HCT116 (cell line): ENCODE results near the gene AGPAT3. TPM values are rescaled to one million over a fixed set of nuclear protein-coding genes. Genes with fewer than 3 reads are reported as not detected.

Experiments used
- ATAC-seq: fragments of 200-7000 bp; cut with Tn5 transposase; 2 replicates; pipeline ENCODE4 v1.9.1; 2020; ENCODE audit warnings: mild to moderate bottlenecking, moderate library complexity
- BruUV-seq: library from RNA; stranded (reverse); fragments of 400-500 nt; replicated peaks from 2 replicates; lab custom pipeline; 2021; lab: Mats Ljungman, UMichigan
- CTCF ChIA-PET: fragments of 300-600 bp; sonication (Branson Sonifier 250); formaldehyde crosslinking; loops from one replicate; lab custom pipeline; 2021; ENCODE audit warnings: antibody characterized with exemption; lab: Charles Lee
- POLR2A ChIA-PET: fragments of 300-600, 350-600 bp; sonication (Branson Sonifier 250); formaldehyde crosslinking; loops from one replicate; lab custom pipeline; 2021; ENCODE audit warnings: antibody characterized with exemption; lab: Charles Lee
- RAD21 ChIA-PET, 2 experiments: fragments of 300-600 bp; sonication (Branson Sonifier 250); formaldehyde crosslinking; loops; one replicate each; lab custom pipeline; 2023; ENCODE audit warnings: low total read pairs in 2 of 2; ENCODE audit not compliant: uncharacterized antibody in 2 of 2, unreplicated experiment in 2 of 2, low non-redundant PET in 1 of 2; lab: Charles Lee
- DNase-seq: peaks from one replicate; pipeline ENCODE4 v3.0.0-alpha.2; 2010; ENCODE audit warnings: low read depth, low spot score
- H2AFZ ChIP-seq: fragments of 200-600 bp; shearing (Covaris generic), sonication (generic); 2 replicates; pipeline ENCODE4 v1.6.1; 2017; ENCODE audit warnings: low read depth, mixed run types, mixed read lengths, antibody characterized with exemption, low read length; ENCODE audit not compliant: poor library complexity, severe bottlenecking
- H3K27ac ChIP-seq: 2 replicates; pipeline ENCODE4 v1.5.1; 2012; ENCODE audit warnings: low read depth, low read length
- H3K27me3 ChIP-seq: fragments of 200-600 bp; sonication (generic); 2 replicates; pipeline ENCODE4 v1.6.1; 2016; ENCODE audit warnings: mixed run types, low read length, mixed read lengths; ENCODE audit not compliant: insufficient read depth
- H3K36me3 ChIP-seq, 2 experiments: fragments of 200-500 bp in 1 of 2; fragments of 200-600 bp in 1 of 2; sonication (Bioruptor generic) in 1 of 2; sonication (generic) in 1 of 2; 2 replicates each; pipeline versions ENCODE4 v1.5.1 to v1.6.1; 2014 to 2016; ENCODE audit warnings: low read length in 2 of 2, inconsistent platforms in 1 of 2, mixed read lengths in 1 of 2, mixed run types in 1 of 2; ENCODE audit not compliant: insufficient read depth in 2 of 2, control insufficient read depth in 1 of 2
- H3K4me1 ChIP-seq, 2 experiments: fragments of 200-600 bp in 1 of 2; sonication (generic) in 1 of 2; 2 replicates each; pipeline versions ENCODE4 v1.5.1 to v1.6.1; 2012 to 2017; ENCODE audit warnings: low read length in 2 of 2, inconsistent platforms in 1 of 2, mild to moderate bottlenecking in 1 of 2, mixed read lengths in 1 of 2, mixed run types in 1 of 2, moderate library complexity in 1 of 2; ENCODE audit not compliant: insufficient read depth in 2 of 2, control insufficient read depth in 1 of 2
- H3K4me2 ChIP-seq: fragments of 200-600 bp; sonication (generic); 2 replicates; pipeline ENCODE4 v1.6.1; 2017; ENCODE audit warnings: mixed run types, low read length, mixed read lengths
- H3K4me3 ChIP-seq, 2 experiments: fragments of 200-600 bp in 1 of 2; sonication (generic) in 1 of 2; replicated peaks in 1 of 2; 2 replicates each; pipeline ENCODE4 v1.5.1; 2011 to 2016; ENCODE audit warnings: low read length in 2 of 2, control low read depth in 1 of 2, low read depth in 1 of 2, mild to moderate bottlenecking in 1 of 2, mixed read lengths in 1 of 2, mixed run types in 1 of 2
- H3K79me2 ChIP-seq: fragments of 200-600 bp; sonication (generic); 2 replicates; pipeline ENCODE4 v1.6.1; 2017; ENCODE audit warnings: mild to moderate bottlenecking, mixed run types, low read length, moderate library complexity, mixed read lengths; ENCODE audit not compliant: insufficient read depth
- H3K9ac ChIP-seq: fragments of 200-600 bp; sonication (generic); 2 replicates; pipeline ENCODE4 v1.6.1; 2016; ENCODE audit warnings: low read length, mixed read lengths
- H3K9me2 ChIP-seq: fragments of 200-600 bp; sonication (generic), shearing (Covaris generic); 2 replicates; pipeline ENCODE4 v1.6.1; 2017; ENCODE audit warnings: mixed run types, mild to moderate bottlenecking, moderate library complexity; ENCODE audit not compliant: insufficient read depth
- H3K9me3 ChIP-seq, 2 experiments: fragments of 200-500 bp in 1 of 2; fragments of 200-600 bp in 1 of 2; sonication (Bioruptor generic) in 1 of 2; sonication (generic) in 1 of 2; 2 replicates each; pipeline ENCODE4 v1.6.1; 2014 to 2017; ENCODE audit warnings: low read length in 2 of 2, mixed read lengths in 2 of 2, inconsistent platforms in 1 of 2, low read depth in 1 of 2, mild to moderate bottlenecking in 1 of 2, mixed run types in 1 of 2, moderate library complexity in 1 of 2; ENCODE audit not compliant: control insufficient read depth in 1 of 2, insufficient read depth in 1 of 2
- H4K20me1 ChIP-seq: fragments of 200-600 bp; sonication (generic), shearing (Covaris generic); 2 replicates; pipeline ENCODE4 v1.6.1; 2017; ENCODE audit warnings: mixed run types, mild to moderate bottlenecking, moderate library complexity; ENCODE audit not compliant: insufficient read depth
- CBX3 ChIP-seq: IDR thresholded peaks from 2 replicates; pipeline ENCODE4 v1.6.1; 2012; ENCODE audit warnings: low read depth
- EGR1 ChIP-seq: IDR thresholded peaks from 2 replicates; pipeline ENCODE4 v1.6.1; 2012; ENCODE audit warnings: low read depth
- EZH2phosphoT487 ChIP-seq: fragments of 200-600 bp; IDR thresholded peaks from 2 replicates; pipeline ENCODE4 v1.6.1; 2018; ENCODE audit warnings: antibody characterized with exemption, borderline replicate concordance
- FOSL1 ChIP-seq: IDR thresholded peaks from 2 replicates; pipeline ENCODE4 v1.6.1; 2012; ENCODE audit warnings: low read depth
- JUND ChIP-seq: IDR thresholded peaks from 2 replicates; pipeline ENCODE4 v1.6.1; 2012
- POLR2AphosphoS5 ChIP-seq: IDR thresholded peaks from 2 replicates; pipeline ENCODE4 v1.6.1; 2011; ENCODE audit warnings: mild to moderate bottlenecking, low read depth, low read length, moderate library complexity
- RAD21 ChIP-seq: IDR thresholded peaks from 2 replicates; pipeline ENCODE4 v1.6.1; 2012; ENCODE audit warnings: low read depth, mild to moderate bottlenecking
- SIN3A ChIP-seq: IDR thresholded peaks from 2 replicates; pipeline ENCODE4 v1.6.1; 2012; ENCODE audit warnings: low read depth
- SP1 ChIP-seq: IDR thresholded peaks from 2 replicates; pipeline ENCODE4 v1.6.1; 2012; ENCODE audit warnings: low read depth
- SRF ChIP-seq: IDR thresholded peaks from 2 replicates; pipeline ENCODE4 v1.6.1; 2012; ENCODE audit warnings: low read depth
- TCF7L2 ChIP-seq: IDR thresholded peaks from 2 replicates; pipeline ENCODE4 v1.7.0; 2011; ENCODE audit warnings: borderline replicate concordance, inconsistent platforms; ENCODE audit not compliant: insufficient read depth, insufficient read length; ENCODE audit errors: extremely low read depth
- ZFX ChIP-seq: fragments of 450-650 bp; IDR thresholded peaks from 2 replicates; pipeline ENCODE4 v1.6.1; 2017
- intact Hi-C: fragments of 100-400 bp; cut with micrococcal nuclease; formaldehyde crosslinking; loops from 2 replicates; pipeline ENCODE4 v1.10.0; 2022
- total RNA-seq: library from RNA; stranded (reverse); gene quantifications from one replicate; pipeline ENCODE4 v1.2.1, GENCODE V29; 2021; ENCODE audit not compliant: unreplicated experiment
- TF ChIP-seq, protein P1 (sequence below), 3 experiments: fragments of 200-600 bp in 1 of 3; sonication (generic) in 1 of 3; IDR thresholded peaks in 2 of 3; conservative IDR thresholded peaks in 1 of 3; 2 replicates each; pipeline ENCODE4 v1.5.1; 2012 to 2017; ENCODE audit warnings: low read depth in 2 of 3, low read length in 2 of 3, antibody characterized with exemption in 1 of 3, borderline replicate concordance in 1 of 3, control low read depth in 1 of 3, mild to moderate bottlenecking in 1 of 3, mixed read lengths in 1 of 3, mixed run types in 1 of 3, moderate library complexity in 1 of 3; ENCODE audit not compliant: insufficient read depth in 1 of 3
- TF ChIP-seq, protein P2 (sequence below): IDR thresholded peaks from 2 replicates; pipeline ENCODE4 v1.6.1; 2012
- TF ChIP-seq, protein P3 (sequence below): IDR thresholded peaks from 2 replicates; pipeline ENCODE4 v1.6.1; 2011; ENCODE audit warnings: mild to moderate bottlenecking, low read length, moderate library complexity; ENCODE audit not compliant: insufficient replicate concordance; ENCODE audit errors: extremely low read depth

Gene AGPAT3
- total RNA-seq, 1 experiment from 2014 or later: 54.1 TPM

DNA sequence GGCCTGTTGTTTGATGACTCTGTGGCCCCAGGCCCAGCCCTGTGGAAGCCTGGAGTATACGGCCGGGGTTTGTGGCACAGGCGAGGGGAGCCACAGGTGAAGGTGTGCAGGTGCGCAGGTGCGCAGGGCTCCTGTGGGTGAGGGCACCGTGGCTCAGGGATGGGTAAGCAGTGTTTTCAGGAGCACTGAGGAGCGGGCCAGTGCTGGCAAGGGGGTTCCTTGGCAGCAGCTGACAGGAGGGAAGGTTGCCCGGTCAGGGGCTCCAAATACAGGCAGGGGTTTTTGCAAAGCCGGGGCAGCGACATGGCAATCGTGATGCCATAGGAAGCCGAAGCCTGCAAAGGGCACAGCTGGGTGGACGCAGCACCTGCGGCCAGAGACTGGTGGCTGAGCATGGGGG is 20.7 kb downstream of the AGPAT3 start (continued):
- TF ChIP-seq, protein P1, sequence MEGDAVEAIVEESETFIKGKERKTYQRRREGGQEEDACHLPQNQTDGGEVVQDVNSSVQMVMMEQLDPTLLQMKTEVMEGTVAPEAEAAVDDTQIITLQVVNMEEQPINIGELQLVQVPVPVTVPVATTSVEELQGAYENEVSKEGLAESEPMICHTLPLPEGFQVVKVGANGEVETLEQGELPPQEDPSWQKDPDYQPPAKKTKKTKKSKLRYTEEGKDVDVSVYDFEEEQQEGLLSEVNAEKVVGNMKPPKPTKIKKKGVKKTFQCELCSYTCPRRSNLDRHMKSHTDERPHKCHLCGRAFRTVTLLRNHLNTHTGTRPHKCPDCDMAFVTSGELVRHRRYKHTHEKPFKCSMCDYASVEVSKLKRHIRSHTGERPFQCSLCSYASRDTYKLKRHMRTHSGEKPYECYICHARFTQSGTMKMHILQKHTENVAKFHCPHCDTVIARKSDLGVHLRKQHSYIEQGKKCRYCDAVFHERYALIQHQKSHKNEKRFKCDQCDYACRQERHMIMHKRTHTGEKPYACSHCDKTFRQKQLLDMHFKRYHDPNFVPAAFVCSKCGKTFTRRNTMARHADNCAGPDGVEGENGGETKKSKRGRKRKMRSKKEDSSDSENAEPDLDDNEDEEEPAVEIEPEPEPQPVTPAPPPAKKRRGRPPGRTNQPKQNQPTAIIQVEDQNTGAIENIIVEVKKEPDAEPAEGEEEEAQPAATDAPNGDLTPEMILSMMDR (IDR thresholded peaks at IDR 0.05 in 2 of 3, conservative IDR thresholded peaks at IDR 0.05 in 1 of 3; ENCODE audit: borderline replicate concordance in 1 of 3, insufficient read depth in 1 of 3, low read depth in 2 of 3, low read length in 2 of 3): no peak
- TF ChIP-seq, protein P2, sequence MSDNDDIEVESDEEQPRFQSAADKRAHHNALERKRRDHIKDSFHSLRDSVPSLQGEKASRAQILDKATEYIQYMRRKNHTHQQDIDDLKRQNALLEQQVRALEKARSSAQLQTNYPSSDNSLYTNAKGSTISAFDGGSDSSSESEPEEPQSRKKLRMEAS: no peak
- TF ChIP-seq JUND (no peak), EZH2phosphoT487 (no peak), ZFX (no peak), CBX3 (no peak), FOSL1 (no peak)

DNA sequence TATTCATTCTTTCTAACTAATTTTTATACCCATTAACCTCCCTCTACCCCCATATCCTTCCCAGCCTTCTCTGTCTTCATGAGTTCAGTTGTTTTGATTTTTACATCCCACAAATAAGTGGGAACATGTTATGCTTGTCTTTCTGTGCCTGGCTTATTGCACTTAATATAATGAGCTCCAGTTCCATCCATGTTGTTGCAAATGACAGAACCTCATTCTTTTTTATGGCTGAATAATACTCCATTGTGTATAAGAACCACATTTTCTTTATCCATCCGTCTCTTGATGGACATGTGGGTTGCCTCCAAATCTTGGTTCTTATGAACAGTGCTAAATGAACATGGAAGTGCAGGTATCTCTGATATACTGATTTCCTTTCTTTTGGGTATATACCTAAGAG is 21.5 kb downstream of the AGPAT3 start:
- RAD21 ChIA-PET: no interaction called here
- TF ChIP-seq EGR1 (no peak), ZFX (no peak), POLR2AphosphoS5 (no peak), SRF (no peak), SP1 (no peak), EZH2phosphoT487 (no peak), RAD21 (no peak), TCF7L2 (no peak), CBX3 (no peak), JUND (no peak), SIN3A (no peak)
- TF ChIP-seq, protein P2: no peak
- TF ChIP-seq, protein P3, sequence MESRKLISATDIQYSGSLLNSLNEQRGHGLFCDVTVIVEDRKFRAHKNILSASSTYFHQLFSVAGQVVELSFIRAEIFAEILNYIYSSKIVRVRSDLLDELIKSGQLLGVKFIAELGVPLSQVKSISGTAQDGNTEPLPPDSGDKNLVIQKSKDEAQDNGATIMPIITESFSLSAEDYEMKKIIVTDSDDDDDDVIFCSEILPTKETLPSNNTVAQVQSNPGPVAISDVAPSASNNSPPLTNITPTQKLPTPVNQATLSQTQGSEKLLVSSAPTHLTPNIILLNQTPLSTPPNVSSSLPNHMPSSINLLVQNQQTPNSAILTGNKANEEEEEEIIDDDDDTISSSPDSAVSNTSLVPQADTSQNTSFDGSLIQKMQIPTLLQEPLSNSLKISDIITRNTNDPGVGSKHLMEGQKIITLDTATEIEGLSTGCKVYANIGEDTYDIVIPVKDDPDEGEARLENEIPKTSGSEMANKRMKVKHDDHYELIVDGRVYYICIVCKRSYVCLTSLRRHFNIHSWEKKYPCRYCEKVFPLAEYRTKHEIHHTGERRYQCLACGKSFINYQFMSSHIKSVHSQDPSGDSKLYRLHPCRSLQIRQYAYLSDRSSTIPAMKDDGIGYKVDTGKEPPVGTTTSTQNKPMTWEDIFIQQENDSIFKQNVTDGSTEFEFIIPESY: no peak
- Histone ChIP-seq H3K4me2 (no peak overlapping the region), H4K20me1 (no peaks in the 10 kb centered on the region), H3K4me1 (peaks cover 25 to 33% of the 10 kb centered on the region in 2 experiments), H3K9me2 (no peaks in the 10 kb centered on the region), H3K9ac (no peak overlapping the region), H3K27ac (no peak overlapping the region), H3K36me3 (no peaks in the 10 kb centered on the region), H3K9me3 (no peaks in the 10 kb centered on the region), H3K79me2 (peaks cover 27% of the 10 kb centered on the region; the same call in 1 of the 2 replicates), H2AFZ (no peak overlapping the region), H3K27me3 (no peaks in the 10 kb centered on the region), H3K4me3 (no peak overlapping the region)
- ATAC-seq (no peak), DNase-seq (no peak)
- intact Hi-C loops: no loop called here
- POLR2A ChIA-PET: no interaction called here
- CTCF ChIA-PET: no interaction called here
- BruUV-seq: no TSS peak
